KMS-11 (cell line): ENCODE measurements around the gene DNMT3A.

Source experiments
- H2AFZ ChIP-seq: fragments of 200-600 bp; sonication (generic); 2 replicates; pipeline ENCODE4 v1.6.1; 2016; ENCODE audit warnings: antibody characterized with exemption, mixed run types, low read depth
- H3K27ac ChIP-seq: fragments of 200-600 bp; sonication (generic); 2 replicates; pipeline ENCODE4 v1.6.1; 2016; ENCODE audit warnings: mild to moderate bottlenecking, mixed run types
- H3K27me3 ChIP-seq: fragments of 200-600 bp; sonication (generic); 2 replicates; pipeline ENCODE4 v1.6.1; 2017; ENCODE audit warnings: mild to moderate bottlenecking, low read depth, mixed run types, moderate library complexity; ENCODE audit not compliant: insufficient read depth
- H3K36me3 ChIP-seq: fragments of 200-600 bp; sonication (generic); 2 replicates; pipeline ENCODE4 v1.6.1; 2017; ENCODE audit warnings: mild to moderate bottlenecking, mixed run types; ENCODE audit not compliant: insufficient read depth
- H3K4me1 ChIP-seq: fragments of 200-600 bp; sonication (generic); 2 replicates; pipeline ENCODE4 v1.6.1; 2016; ENCODE audit warnings: mild to moderate bottlenecking, low read depth, mixed run types; ENCODE audit not compliant: poor library complexity, severe bottlenecking
- H3K4me2 ChIP-seq: fragments of 200-600 bp; sonication (generic); 2 replicates; pipeline ENCODE4 v1.7.0; 2016; ENCODE audit warnings: mild to moderate bottlenecking, mixed run types
- H3K4me3 ChIP-seq: fragments of 200-600 bp; sonication (generic); IDR thresholded peaks from 2 replicates; pipeline ENCODE4 v1.6.1; 2017; ENCODE audit warnings: low read depth, low read length, mixed read lengths; ENCODE audit not compliant: insufficient read depth
- H3K79me2 ChIP-seq: fragments of 200-600 bp; sonication (generic); 2 replicates; pipeline ENCODE4 v1.6.1; 2016; ENCODE audit warnings: low read depth, mixed run types; ENCODE audit not compliant: insufficient read depth
- H3K9ac ChIP-seq: fragments of 200-600 bp; sonication (generic); 2 replicates; pipeline ENCODE4 v1.6.1; 2016; ENCODE audit warnings: mild to moderate bottlenecking, mixed run types
- H4K20me1 ChIP-seq: fragments of 200-600 bp; sonication (generic); 2 replicates; pipeline ENCODE4 v1.6.1; 2016; ENCODE audit warnings: mild to moderate bottlenecking, mixed run types; ENCODE audit not compliant: insufficient read depth
- TF ChIP-seq, protein P1 (sequence below): fragments of 200-600 bp; sonication (generic); conservative IDR thresholded peaks from 2 replicates; pipeline ENCODE4 v1.6.1; 2017; ENCODE audit warnings: low read depth, mild to moderate bottlenecking, antibody characterized with exemption, low read length, moderate library complexity, mixed read lengths

Gene DNMT3A

DNA sequence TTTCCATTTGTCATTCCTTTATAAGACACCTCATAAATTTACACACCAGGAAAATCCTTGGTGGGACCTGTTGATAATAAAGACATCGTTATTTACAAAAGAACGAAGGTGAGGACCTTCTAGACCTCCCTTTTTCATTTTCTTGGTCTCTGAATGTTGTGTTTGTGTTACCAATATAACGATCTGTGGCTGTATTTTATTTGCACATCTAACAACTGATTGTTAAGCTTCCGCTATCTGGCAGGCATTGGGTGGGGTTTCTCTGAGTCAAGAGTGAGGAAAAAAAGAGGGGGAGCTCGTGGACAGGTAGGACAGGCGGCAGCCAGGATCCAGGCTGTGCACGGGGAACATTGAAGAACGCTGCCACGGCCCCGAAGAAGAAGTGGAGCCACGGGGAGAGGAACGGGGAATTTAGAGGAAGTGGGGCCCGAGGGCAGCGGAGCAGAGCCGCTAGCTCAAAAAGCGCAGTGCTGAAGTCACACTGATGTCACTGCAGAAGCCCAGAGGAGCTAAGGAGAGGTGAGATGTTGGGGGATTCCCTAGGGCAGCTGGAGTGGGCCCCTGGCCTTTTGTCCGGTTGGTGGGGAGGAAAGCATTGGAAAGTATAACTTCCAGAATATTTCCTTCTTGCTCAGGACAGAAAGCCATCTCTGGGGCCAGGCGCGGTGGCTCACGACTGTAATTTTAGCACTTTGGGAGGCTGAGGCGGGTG, 20.9 kb upstream of the DNMT3A start:
- Histone ChIP-seq H3K27me3 (no peaks in the 10 kb centered on the region), H3K79me2 (no peaks in the 10 kb centered on the region), H3K36me3 (no peaks in the 10 kb centered on the region), H3K4me3 (no peak overlapping the region), H3K4me2 (peak overlapping the region; percentile 96), H2AFZ (peak overlapping the region; percentile 73), H4K20me1 (no peaks in the 10 kb centered on the region), H3K27ac (no peak overlapping the region), H3K9ac (no peak overlapping the region), H3K4me1 (peaks cover 9% of the 10 kb centered on the region)
- TF ChIP-seq, protein P1, sequence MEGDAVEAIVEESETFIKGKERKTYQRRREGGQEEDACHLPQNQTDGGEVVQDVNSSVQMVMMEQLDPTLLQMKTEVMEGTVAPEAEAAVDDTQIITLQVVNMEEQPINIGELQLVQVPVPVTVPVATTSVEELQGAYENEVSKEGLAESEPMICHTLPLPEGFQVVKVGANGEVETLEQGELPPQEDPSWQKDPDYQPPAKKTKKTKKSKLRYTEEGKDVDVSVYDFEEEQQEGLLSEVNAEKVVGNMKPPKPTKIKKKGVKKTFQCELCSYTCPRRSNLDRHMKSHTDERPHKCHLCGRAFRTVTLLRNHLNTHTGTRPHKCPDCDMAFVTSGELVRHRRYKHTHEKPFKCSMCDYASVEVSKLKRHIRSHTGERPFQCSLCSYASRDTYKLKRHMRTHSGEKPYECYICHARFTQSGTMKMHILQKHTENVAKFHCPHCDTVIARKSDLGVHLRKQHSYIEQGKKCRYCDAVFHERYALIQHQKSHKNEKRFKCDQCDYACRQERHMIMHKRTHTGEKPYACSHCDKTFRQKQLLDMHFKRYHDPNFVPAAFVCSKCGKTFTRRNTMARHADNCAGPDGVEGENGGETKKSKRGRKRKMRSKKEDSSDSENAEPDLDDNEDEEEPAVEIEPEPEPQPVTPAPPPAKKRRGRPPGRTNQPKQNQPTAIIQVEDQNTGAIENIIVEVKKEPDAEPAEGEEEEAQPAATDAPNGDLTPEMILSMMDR, result no peak

DNA sequence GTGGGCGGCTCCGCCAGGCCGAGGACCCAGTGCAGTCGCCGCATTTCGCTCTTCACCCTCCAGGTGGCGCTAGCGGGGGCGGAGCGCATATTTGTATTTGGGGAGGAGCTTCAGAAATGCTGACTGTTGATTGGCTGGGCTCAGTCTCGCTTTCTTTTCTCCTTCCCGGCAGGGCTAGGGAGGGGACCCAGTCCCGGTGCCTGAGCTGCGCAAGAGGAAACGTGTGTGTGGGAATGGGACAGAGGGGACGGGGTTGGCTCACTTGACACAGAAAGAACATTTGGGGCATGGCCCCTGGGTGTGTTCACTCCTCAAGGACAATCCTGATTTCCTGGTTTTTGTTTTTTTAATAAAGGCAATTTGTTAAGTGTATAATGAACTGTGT, 20.3 kb upstream of the DNMT3A start:
- peaks cover 9% of the 10 kb centered on the region for H3K4me1 ChIP-seq
- H4K20me1 ChIP-seq, result no peaks in the 10 kb centered on the region
- H3K27ac ChIP-seq, result no peak overlapping the region
- H3K79me2 ChIP-seq, result no peaks in the 10 kb centered on the region
- TF ChIP-seq, protein P1, result peak; percentile 90
- H3K36me3 ChIP-seq, result no peaks in the 10 kb centered on the region
- H3K4me2 ChIP-seq, result peak overlapping the region; percentile 96
- H3K27me3 ChIP-seq, result no peaks in the 10 kb centered on the region
- no peak overlapping the region for H3K9ac ChIP-seq
- no peak overlapping the region for H3K4me3 ChIP-seq
- H2AFZ ChIP-seq, result peak overlapping the region; percentile 73

DNA sequence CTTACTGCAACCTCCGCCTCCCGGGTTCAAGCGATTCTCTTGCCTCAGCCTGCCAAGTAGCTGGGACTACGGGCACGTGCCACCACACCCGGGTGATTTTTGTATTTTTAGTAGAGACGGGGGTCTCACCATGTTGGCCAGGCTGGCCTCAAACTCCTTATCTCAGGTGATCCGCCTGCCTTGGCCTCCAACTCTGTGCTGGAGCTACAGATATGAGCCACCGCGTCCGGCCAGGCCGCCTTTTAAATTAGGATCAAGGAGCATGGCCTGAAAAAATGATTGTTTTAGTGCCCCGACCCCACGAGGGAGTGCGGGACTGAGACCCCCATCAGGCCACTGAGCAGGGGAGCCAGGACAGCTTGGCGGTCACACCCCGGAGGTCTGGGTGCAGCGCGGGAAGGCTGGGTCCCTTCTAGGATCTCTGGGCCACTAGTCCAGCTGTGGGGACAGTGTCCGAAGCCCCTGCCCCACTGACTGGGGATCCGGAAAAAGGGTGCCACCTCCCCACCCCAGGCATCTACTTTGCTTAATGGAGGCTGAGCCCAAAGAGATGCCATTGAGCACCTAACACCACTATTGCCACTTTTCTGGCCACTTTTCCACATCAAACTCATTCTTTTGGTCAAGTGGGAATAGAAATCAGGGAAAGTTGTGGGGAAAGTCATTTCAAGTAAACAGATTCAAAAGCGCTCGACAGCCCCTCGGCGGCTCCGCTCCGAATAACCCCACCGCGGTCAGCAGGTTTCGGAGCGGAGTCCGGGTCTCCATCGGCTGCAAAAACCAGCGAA, 19.7 kb upstream of the DNMT3A start:
- no peak overlapping the region for H3K9ac ChIP-seq
- no peak overlapping the region for H3K27ac ChIP-seq
- H4K20me1 ChIP-seq, result no peaks in the 10 kb centered on the region
- TF ChIP-seq, protein P1, result no peak
- H3K36me3 ChIP-seq, result no peaks in the 10 kb centered on the region
- peaks cover 9% of the 10 kb centered on the region for H3K4me1 ChIP-seq
- no peaks in the 10 kb centered on the region for H3K79me2 ChIP-seq
- peak overlapping the region; percentile 73 for H2AFZ ChIP-seq
- no peak overlapping the region for H3K4me3 ChIP-seq
- H3K27me3 ChIP-seq, result no peaks in the 10 kb centered on the region
- H3K4me2 ChIP-seq, result peak overlapping the region; percentile 96

- H3K27ac ChIP-seq, result no peak overlapping the region
- TF ChIP-seq, protein P1, result no peak
These were observed 17.1 kb upstream of the DNMT3A start for GRCh38 chr2:25358836-25359235.

More at GRCh38 chr2:25358836-25359235, 17.1 kb upstream of the DNMT3A start:
- no peak overlapping the region for H3K4me3 ChIP-seq
- H3K9ac ChIP-seq, result no peak overlapping the region
- H3K79me2 ChIP-seq, result no peaks in the 10 kb centered on the region
- no peaks in the 10 kb centered on the region for H3K36me3 ChIP-seq
- H4K20me1 ChIP-seq, result no peaks in the 10 kb centered on the region
- H2AFZ ChIP-seq, result no peak overlapping the region
- no peak overlapping the region for H3K4me2 ChIP-seq
- no peaks in the 10 kb centered on the region for H3K27me3 ChIP-seq
- H3K4me1 ChIP-seq, result peaks cover 9% of the 10 kb centered on the region
